ENCODE measurements around the gene BUD23.

DNA sequence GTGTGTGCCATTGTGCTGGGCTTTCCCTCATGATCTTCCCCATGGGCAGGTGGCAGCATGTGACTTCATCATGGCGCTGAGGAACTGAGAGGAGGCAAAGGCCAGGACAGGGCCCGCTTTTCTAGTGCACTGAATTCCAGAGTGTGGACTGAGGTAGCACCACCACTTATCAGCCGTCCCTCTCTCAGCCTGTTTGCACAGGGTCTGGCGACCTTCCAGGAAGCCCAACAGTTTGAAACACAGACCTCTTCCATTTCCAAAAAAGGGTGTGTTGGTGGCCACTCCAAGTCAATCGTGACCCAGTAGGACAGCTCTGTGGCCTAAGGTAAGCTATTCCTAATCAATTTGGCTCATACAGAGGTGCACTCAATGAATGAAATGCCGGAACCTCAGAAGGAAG lies 4.5 kb upstream of the BUD23 start:
- TF ChIP-seq, protein P1, sequence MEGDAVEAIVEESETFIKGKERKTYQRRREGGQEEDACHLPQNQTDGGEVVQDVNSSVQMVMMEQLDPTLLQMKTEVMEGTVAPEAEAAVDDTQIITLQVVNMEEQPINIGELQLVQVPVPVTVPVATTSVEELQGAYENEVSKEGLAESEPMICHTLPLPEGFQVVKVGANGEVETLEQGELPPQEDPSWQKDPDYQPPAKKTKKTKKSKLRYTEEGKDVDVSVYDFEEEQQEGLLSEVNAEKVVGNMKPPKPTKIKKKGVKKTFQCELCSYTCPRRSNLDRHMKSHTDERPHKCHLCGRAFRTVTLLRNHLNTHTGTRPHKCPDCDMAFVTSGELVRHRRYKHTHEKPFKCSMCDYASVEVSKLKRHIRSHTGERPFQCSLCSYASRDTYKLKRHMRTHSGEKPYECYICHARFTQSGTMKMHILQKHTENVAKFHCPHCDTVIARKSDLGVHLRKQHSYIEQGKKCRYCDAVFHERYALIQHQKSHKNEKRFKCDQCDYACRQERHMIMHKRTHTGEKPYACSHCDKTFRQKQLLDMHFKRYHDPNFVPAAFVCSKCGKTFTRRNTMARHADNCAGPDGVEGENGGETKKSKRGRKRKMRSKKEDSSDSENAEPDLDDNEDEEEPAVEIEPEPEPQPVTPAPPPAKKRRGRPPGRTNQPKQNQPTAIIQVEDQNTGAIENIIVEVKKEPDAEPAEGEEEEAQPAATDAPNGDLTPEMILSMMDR (IDR thresholded peaks at IDR 0.05): no peak
- TF ChIP-seq POLR2A (IDR thresholded peaks at IDR 0.05): no peak
- no peak for TF ChIP-seq EP300 (IDR thresholded peaks at IDR 0.05)
- TF ChIP-seq POLR2AphosphoS5 (IDR thresholded peaks at IDR 0.05): no peak

Measured in gastroesophageal sphincter (tissue), 3 donors.